ENCODE results near the gene PPP2R2B.

Gene PPP2R2B

DNA sequence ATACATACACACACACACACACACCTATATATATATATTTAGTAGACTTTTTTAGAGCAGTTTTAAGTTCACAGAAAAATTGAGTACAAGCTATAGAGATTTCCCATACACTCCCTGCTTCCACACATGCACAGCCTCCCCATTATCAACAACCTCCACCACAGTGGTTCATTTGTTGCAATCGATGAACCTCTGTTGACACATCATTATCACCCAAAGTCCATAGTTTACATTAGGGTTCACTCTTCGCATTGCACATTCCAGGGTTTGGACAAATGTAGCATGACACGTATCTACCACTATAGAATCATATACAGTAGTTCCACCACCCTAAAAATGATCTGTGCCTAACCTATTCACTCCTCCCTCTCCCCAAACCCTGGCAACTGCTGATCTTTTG lies 111.0 kb downstream of the PPP2R2B start:
- TF ChIP-seq, protein P1, sequence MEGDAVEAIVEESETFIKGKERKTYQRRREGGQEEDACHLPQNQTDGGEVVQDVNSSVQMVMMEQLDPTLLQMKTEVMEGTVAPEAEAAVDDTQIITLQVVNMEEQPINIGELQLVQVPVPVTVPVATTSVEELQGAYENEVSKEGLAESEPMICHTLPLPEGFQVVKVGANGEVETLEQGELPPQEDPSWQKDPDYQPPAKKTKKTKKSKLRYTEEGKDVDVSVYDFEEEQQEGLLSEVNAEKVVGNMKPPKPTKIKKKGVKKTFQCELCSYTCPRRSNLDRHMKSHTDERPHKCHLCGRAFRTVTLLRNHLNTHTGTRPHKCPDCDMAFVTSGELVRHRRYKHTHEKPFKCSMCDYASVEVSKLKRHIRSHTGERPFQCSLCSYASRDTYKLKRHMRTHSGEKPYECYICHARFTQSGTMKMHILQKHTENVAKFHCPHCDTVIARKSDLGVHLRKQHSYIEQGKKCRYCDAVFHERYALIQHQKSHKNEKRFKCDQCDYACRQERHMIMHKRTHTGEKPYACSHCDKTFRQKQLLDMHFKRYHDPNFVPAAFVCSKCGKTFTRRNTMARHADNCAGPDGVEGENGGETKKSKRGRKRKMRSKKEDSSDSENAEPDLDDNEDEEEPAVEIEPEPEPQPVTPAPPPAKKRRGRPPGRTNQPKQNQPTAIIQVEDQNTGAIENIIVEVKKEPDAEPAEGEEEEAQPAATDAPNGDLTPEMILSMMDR (IDR thresholded peaks at IDR 0.05) = no peak

GRCh38 chr5:146766013-146766412 lies 112.5 kb downstream of the PPP2R2B start:
- TF ChIP-seq, protein P1 (IDR thresholded peaks at IDR 0.05) = no peak

DNA sequence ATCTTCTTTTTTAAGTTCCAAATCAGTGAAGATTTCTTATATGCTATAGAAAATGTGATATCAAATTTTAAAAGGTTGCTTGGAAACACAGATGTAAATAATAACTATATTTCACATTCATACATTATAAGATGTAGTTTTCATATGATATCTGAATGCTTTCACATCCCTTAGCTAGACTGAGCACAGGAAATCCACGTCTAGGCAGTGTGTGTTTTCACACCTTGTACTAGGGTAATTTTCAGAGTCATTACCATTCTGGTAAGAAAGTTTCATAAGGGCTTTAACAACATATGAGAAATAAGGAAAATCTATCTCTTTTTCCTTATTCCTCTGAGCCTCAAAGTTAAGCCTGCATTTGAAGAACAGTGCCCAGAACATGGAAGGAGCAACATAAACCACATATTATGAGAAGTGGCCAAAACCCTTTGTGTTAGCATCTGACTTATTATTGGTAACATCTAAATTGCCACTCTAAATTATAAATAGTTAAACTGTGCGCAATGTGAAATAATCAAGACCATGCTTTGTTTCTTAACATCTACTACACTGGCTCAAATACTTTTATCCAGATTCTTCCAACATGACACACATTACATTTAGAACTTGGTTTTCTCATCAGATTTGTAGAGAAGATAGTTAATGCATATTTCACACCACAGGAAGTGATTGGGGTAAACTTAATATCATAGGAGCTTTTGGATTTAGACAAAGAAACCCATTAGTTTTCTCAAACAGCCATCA lies 113.3 kb downstream of the PPP2R2B start:
- TF ChIP-seq, protein P1 (IDR thresholded peaks at IDR 0.05) = no peak

DNA sequence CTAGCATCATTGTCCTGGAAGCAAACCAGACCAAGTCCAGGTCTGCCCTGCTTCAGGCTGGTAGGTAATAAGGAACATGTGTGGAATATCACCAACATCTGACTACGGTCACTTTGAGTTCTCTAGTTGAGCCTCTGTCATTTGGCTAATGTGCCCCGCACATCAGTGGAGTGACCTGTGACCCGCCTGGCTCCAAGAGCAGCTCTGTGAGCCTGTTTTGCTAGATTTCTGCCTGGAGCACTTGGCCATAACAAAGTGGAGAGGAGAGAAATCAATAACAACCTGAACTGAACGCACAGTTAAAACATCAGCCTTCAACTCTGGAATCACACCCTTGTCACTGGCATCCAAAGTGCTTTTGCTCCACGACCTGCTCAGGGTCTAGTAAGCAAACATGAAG lies 115.7 kb downstream of the PPP2R2B start:
- TF ChIP-seq, protein P1 (IDR thresholded peaks at IDR 0.05) = no peak

GRCh38 chr5:146761811-146762210 lies 116.7 kb downstream of the PPP2R2B start:
- TF ChIP-seq, protein P1 (IDR thresholded peaks at IDR 0.05) = no peak

DNA sequence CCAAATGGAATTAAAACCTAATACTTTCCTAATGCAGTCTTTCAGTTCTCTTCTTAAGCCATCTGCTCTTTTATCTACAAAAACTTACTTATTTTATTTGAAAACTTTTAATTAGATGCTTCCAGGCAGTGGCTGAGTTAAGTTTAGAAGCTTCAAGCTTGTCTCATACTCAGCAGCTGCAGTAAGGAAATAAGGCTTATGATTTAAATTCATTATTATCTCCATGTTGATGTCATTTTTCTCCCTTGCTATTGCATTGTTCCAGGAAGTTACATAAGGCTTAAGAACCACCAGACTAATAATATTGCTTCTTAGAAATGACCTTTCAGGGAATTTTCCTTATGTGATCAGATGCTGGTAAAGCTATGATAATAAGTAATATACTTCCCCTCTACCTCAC lies 119.6 kb downstream of the PPP2R2B start:
- TF ChIP-seq, protein P1 (IDR thresholded peaks at IDR 0.05) = no peak

DNA sequence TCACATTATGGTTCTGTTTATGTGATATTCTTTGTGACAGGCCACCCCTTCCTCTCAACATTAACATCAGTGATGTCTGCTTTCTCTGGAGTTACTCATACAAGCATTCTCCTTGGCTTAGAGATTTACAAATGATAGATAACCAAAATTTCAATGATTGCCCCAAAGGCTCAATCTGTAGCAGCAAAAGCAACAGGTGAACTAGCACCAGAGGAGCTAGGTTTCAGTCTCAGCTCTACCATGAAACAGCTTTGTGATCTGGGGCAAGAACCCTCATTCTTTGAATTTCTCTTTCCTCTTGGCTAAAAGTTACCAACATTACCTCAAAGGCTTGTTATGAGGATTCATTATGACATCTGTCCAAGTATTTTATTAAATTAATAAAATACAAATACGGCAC lies 120.5 kb downstream of the PPP2R2B start:
- TF ChIP-seq, protein P1 (IDR thresholded peaks at IDR 0.05) = no peak

DNA sequence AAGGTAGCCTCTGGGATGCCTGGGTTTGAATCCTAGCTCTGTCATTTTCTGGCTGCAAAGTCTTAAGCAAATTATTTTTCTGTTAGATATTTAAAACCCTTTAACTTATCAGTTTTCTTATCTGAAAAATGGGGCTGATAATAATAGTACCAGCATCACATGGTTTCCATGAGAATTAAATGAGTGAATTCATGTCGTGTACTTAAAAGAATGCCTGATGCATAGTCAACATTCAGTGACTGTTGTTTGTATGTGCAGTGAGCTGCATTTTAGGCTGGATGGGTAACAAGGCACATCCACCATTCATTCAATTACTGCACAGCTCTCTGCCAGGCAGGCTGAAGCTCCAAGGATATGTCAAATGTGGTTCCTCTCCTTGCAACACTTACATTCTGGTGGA lies 122.0 kb downstream of the PPP2R2B start:
- TF ChIP-seq, protein P1 (IDR thresholded peaks at IDR 0.05) = no peak

Measured in LNCAP (cell line).